ENCODE data around the gene PRICKLE2.
"Not testable (repeated sequence)": the region's sequence is repeated elsewhere in the genome, so short reads cannot be mapped to it uniquely, and the experiment has no call there.

Gene PRICKLE2

DNA sequence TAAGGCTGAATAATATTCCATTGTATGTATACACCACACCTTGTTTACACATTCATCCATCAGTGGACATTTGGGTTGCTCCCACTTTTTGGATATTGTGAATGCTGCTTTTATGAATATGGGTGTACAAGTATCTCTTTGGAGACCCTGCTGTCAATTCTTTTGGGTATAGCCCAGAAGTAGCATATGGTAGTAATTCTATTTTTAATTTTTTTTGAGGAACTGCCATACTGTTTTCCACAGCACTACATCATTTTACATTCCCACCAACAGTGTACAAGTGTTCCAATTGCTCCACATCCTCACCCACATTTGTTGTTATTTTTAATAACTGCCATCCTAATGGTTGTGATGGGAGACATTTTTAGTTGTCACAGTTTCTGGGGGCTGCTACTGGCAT lies 132.1 kb downstream of the PRICKLE2 start:
- DNase-seq, result no peak

DNA sequence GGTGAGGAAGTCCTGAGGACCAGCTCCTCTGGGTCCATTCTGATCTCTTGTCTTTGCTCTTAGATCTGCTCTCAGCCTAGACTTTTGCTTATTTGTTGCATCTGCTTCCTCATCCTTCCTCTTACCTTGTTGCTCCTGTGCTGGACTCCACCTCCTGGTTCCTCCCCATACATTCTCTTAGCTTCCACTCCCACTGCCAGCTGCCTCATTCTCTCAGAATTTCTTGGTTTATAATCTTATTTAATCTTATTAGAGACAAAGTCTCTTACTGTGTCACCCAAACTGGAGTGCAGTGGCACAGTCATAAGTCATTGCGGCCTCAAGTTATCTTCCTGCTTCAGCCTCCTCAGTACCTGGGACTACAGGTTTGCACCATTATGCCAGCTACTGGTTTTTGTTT lies 133.8 kb downstream of the PRICKLE2 start:
- DNase-seq, result no peak

DNA sequence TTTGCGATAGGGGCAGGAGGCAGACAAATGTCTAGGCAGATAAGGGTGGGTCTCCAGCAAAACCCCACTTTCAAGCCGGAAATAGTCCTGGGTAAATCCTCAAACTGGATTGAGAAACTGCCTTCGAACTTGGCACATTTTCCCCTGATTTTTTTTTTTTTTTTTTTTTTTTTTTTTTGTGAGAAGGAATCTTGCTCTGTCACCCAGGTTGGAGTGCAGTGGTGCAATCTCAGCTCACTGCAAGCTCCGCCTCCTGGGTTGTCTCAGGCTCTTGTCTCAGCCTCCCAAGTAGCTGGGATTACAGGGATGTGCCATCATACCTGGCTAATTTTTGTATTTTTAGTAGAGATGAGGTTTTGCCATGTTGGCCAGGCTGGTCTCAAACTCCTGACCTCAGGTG lies 135.9 kb downstream of the PRICKLE2 start:
- not testable (repeated sequence) for DNase-seq

- DNase-seq, result no peak
These were observed 136.7 kb downstream of the PRICKLE2 start for GRCh38 chr3:64088408-64089205.

DNA sequence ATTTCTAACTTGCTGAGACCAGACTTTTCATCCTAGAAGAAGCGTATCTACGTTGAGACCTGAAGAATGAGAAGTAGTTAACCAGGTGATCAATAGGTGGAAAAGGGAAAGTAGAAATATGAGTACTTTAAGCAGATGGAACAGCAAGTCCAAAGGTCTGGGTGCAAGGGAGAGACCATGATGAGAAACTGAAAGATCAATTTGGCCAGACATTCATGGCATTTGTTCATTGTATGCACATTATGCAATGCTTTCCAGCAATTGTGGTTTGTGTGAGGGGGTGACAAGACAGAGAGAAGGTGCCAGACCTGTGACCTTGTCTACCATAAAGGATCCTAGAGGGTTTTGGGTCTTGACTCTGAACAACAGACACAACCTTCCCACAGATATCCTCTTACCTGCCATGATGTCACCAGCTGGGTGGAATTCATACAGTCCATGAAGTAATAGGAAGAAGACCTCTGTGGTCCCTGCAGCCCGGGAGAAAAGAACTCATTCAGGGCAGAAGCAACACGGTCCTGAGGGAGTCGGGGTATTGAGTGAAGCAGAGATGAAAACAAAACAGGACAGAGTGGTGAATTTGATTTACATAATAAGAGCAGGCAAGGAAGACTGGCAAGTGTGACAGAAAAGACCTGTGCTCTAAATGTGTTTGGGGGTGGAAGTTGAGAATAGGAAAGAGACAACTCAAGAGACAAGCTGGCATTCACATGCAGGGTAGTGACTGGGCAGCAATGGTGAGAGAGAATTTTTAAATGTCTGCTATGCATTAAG lies 138.6 kb downstream of the PRICKLE2 start:
- DNase-seq, result no peak

DNA sequence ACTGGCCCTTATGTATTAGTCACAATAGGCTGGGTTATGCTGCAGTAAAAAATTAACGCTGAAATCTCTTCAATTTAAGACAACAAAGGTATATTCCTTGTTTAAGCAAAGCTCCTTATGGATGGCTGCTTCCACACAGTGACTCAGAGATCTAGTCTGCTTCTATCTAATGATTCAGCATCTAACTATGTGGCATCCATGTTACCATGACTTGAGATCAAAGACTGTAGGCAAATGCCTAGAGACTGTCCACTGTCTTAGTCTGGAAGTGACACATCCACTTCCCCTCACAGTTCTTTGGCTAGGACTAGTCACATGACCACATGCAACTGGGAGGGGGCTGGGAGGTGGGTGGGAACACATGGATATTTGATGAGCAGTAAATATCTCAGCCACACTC lies 140.6 kb downstream of the PRICKLE2 start:
- no peak for DNase-seq

DNA sequence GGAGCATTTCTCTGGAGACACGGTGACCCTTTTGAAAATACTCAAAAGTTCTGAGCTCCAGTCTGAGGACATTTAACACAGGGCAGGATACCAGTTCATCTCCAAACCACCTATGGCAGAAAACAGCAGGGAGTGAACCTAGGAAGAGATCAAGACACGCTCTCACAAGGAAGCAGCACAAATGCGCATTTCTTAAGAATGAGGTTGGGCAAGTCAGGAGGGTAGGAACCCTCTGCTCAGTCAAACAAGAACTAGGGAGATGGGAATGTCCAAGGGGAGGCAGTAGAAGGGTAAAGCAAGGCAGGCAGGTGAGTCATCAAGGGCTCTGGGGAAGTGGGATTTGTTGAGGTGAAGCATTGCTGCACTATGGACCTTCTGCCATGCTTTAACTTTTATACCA lies 141.7 kb downstream of the PRICKLE2 start:
- no peak for DNase-seq

DNA sequence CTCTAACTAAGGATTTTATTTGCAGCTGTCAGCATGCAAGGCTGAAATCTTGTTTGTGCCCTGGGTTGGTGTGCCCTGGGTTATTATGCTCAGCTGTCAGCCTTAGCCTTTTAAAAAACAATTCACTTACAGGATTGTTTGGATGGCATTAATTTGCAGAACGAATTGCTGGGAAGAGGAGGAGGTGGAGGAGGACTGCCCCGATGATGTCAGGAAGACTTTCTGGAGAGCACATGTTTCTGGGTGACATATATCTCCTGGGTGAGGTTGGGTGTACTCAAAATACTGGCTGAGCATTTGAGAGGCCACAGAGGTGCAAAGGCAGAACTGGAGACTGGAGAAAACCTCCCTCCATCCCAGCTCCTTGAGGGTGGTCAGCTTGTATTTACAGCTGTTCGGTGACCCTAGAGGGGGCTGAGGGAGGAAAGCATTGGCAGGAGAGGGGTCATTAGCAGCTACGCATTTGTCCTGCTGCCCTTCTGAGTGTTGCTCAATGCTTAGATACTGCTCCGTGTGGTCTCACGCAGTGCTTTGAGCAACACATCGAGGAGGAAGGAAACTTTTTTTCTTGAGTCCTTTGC lies 142.2 kb downstream of the PRICKLE2 start:
- DNase-seq, result no peak

GRCh38 chr3:64082411-64082810 lies 142.9 kb downstream of the PRICKLE2 start:
- no peak for DNase-seq

DNA sequence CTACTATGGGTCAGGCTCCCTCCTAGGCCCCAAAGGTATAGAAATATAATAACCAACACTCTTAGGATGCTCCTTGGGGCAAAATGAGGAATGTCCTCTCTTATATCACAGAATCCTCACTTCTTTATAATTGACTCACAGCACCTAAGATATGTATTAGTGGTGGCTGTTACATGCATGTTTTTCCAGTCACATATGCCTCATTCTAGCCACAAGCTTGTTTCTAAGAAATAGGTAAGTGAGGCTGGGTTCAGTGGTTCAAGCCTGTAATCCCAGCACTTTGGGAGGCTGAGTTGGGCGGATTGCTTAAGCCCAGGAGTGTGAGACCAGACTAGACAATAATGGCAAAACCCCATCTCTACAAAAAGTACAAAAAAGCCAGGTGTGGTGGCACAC lies 144.0 kb downstream of the PRICKLE2 start:
- no peak for DNase-seq

- DNase-seq, result no peak
These were observed 144.5 kb downstream of the PRICKLE2 start for GRCh38 chr3:64080616-64081234.

GRCh38 chr3:64079369-64080150 lies 145.7 kb downstream of the PRICKLE2 start:
- no peak for DNase-seq

GRCh38 chr3:64078966-64079365 lies 146.3 kb downstream of the PRICKLE2 start:
- no peak for DNase-seq

DNA sequence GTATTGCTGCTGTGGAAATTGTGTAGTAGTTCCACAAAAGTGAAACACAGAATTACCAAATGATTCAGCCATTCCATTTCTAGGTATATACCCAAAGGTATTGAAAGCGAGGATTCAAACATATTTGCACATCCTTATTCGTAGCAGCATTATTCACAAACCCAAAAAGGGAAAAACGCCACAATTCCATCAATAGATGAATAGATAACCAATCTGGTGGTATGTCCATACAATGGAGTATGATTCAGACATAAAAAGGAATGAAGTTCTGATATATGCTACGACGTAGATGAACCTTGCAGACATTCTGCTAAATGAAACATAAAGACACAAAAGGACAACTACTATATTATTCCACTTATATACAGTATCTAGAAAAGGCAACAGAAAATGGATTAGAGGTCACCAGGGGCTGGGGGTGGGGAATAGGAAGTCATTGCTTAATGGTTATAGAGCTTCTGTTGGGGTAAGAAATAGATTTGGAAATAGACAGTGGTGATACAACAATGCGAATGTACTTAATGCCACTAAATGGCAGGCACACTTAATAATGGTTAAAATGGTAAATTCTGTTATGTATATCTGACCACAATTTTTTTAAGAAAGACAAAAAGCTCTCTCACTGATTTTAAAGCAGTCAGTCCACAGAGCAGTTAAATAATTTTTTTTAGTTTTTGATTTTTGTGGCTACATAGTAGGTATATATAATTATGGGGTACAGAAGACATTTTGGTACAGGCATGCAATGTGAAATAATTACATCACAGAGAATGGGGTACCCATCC lies 150.2 kb downstream of the PRICKLE2 start:
- DNase-seq, result no peak

DNA sequence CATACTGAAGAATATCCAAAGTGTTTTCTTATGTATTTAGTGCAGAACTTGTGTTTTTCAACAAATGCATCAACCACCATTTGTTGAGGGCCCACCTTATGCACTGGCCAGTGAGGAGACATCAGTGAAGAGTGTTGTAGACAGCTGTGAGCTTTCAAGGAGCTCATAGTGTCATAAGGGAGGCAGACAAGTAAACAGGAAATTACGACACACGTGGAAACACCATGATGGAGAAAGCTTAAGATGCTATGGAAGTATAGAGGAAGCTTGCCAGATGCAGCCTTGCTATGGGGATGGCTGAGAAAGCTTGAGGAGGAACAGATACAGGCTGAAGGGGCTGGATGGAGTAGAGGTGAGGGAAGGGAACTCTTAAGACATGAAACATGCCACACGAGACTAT lies 151.2 kb downstream of the PRICKLE2 start:
- no peak for DNase-seq

DNA sequence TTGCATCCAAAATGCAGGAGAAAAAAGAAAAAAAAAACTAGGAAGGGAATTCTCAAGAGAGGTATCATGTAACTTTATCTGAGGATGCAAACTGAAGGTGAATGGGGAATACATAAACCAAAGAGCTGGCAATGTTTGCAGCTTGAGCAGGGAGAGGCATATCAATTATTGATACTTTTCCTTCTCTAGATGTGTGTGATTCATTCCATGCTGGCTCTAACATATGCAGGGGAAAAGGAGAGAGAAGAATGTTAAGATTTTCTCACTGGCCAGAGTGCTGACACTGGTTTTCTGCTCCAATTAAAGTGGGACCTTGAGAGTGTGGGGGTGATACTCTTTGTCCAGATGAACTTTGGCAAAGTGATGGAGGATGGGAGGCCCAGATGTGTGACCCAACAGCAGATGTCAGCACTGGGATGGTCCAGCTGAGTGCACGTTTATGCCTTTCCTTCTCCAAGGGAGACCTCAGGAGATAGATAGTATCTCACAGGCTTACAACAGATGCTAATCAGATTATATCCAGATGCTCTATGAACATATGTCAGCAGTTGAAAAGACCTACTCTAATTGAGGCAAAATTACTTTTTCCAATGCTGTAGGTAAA lies 152.0 kb downstream of the PRICKLE2 start:
- no peak for DNase-seq

- no peak for DNase-seq
These were observed 153.1 kb downstream of the PRICKLE2 start for GRCh38 chr3:64072126-64072525.

DNA sequence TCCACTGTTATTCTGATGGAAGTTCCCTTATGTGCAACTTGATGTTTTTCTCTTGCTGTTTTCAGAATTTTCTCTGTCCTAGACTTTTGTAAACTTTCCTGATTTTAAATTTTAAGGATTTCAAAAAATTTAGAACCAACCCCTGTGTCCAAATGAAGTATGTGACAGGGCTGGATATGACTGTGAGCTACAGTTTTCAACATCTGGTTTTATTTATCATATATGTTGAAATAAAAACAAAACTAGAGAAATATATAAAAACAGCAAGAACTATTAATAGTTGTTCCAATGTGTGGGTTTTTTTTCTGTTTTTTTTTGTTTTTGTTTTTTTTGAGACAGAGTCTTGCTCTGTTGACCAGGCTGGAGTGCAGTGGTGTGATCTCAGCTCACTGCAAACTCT lies 154.6 kb downstream of the PRICKLE2 start:
- no peak for DNase-seq

DNA sequence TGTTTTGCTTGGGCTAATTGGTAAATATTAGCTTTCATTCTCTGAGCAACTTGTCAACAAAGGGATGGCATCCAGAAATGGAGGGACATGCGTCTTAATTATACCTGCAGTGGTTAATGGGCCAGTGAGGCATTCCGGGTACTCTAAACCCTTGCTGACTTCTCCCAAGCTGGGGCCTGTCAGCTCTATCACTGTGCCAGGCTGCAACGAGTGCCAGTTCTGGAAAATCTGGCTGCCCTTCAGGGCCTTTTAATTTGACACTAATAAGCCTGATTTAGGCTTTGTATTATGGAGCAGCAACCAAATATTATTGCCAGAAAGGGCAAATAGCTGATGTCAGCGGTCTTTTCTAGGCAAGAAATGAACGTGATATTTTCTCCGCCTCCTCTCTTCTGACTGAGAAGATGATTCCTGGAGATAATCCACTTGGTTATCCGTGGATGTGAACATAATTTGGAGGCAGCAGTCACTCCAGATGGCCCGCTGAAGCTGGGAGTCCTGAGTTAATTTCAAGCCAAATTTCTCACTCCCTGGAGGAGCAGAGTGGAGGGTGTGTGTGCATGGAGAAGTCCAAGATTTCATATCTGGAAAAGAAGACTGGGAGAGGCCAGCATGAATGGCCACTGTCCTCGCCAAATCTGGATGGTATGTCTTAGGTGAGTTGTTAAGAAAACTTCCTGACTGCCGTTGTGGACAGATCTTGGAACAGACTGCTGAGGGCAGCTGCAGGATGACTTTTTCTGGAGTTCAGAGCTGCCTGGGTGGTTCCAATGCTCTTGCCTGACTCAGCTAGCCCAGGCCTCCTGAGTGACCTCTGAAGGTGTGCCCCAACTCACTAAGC lies 157.5 kb downstream of the PRICKLE2 start:
- no peak for DNase-seq

DNA sequence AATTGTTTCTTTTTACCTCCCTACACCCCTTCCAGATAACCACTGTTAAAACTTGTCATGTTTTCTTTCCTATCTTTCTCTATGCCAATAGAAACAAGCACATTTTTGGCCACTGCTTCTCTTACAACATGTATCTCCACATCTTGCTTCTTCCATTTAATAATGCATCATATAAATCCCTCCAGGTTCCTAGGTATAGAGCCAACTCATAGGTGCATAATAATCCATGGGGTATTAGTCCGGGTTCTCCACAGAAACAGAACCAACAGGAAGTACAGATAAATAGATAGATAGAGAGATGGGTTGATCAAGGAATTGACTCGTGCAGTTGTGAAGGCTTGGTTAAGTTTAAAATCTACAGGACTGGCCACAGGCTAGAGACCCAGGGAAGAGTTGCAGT lies 160.5 kb downstream of the PRICKLE2 start:
- no peak for DNase-seq
